Measurements from ENCODE around the gene ANKS1A. TPM values are rescaled to one million over a fixed set of nuclear protein-coding genes. Genes with fewer than 3 reads are reported as not detected.

The ANKS1A gene
- total RNA-seq, 2 experiments from 2014 or later, result 6.4 to 6.9 TPM

- Histone ChIP-seq H3K4me3 (ENCODE audit: low read length) (no peak overlapping the region), H3K9me3 (ENCODE audit: control insufficient read depth in 1 of 2, insufficient read depth in 1 of 2, low read length in 2 of 2) (no peaks in the 10 kb centered on the region), H3K27ac (ENCODE audit: low read depth in 1 of 2, low read length in 2 of 2) (no peak overlapping the region), H3K27me3 (ENCODE audit: control insufficient read depth in 1 of 2, insufficient read depth in 2 of 2, low read length in 2 of 2) (no peaks in the 10 kb centered on the region), H3K4me1 (ENCODE audit: insufficient read depth, low read length) (no peaks in the 10 kb centered on the region), H3K36me3 (ENCODE audit: insufficient read depth, low read length) (peaks cover 19% of the 10 kb centered on the region)
- intact Hi-C loops (cut with DNase I, micrococcal nuclease), result no loop called here
- ChIA-PET POLR2A (no interaction called here), CTCF (no interaction called here)
- H3K27me3 Mint-ChIP-seq, result no peaks in the 10 kb centered on the region
- no peak for ATAC-seq (ENCODE audit: poor library complexity)
- H3K27ac Mint-ChIP-seq, result no peak overlapping the region
- H3K4me1 Mint-ChIP-seq (ENCODE audit: low read depth), result no peaks in the 10 kb centered on the region
- H3K9me3 Mint-ChIP-seq, result no peaks in the 10 kb centered on the region
- TF ChIP-seq CTCF (IDR thresholded peaks at IDR 0.05), result no peak
- H3K4me3 Mint-ChIP-seq, result no peak overlapping the region
- H3K36me3 Mint-ChIP-seq (ENCODE audit: low read depth), result peaks cover 38% of the 10 kb centered on the region
- no peak for DNase-seq
Observed at GRCh38 chr6:35019171-35019570, 130.1 kb downstream of the ANKS1A start.

GRCh38 chr6:35019831-35020230 lies 130.8 kb downstream of the ANKS1A start:
- no peaks in the 10 kb centered on the region for H3K4me1 Mint-ChIP-seq (ENCODE audit: low read depth)

GRCh38 chr6:35021004-35021403 lies 131.9 kb downstream of the ANKS1A start:
- intact Hi-C loops (cut with DNase I, micrococcal nuclease), result no loop called here
- Histone ChIP-seq H3K9me3 (ENCODE audit: control insufficient read depth in 1 of 2, insufficient read depth in 1 of 2, low read length in 2 of 2) (no peaks in the 10 kb centered on the region), H3K4me1 (ENCODE audit: insufficient read depth, low read length) (no peaks in the 10 kb centered on the region), H3K27ac (ENCODE audit: low read depth in 1 of 2, low read length in 2 of 2) (no peak overlapping the region), H3K36me3 (ENCODE audit: insufficient read depth, low read length) (peaks cover 19% of the 10 kb centered on the region), H3K4me3 (ENCODE audit: low read length) (no peak overlapping the region), H3K27me3 (ENCODE audit: control insufficient read depth in 1 of 2, insufficient read depth in 2 of 2, low read length in 2 of 2) (no peaks in the 10 kb centered on the region)
- no peak for TF ChIP-seq CTCF (IDR thresholded peaks at IDR 0.05)
- CTCF ChIA-PET, result interaction anchor here (0.8 kb wide), 1 partner anchor 119 kb away, joined by 3 read pairs; no protein-coding TSS in a partner anchor
- H3K4me3 Mint-ChIP-seq, result no peak overlapping the region
- H3K27ac Mint-ChIP-seq, result no peak overlapping the region
- DNase-seq (no peak), ATAC-seq (ENCODE audit: poor library complexity) (no peak)
- H3K9me3 Mint-ChIP-seq, result no peaks in the 10 kb centered on the region
- POLR2A ChIA-PET, result no interaction called here
- peaks cover 5% of the 10 kb centered on the region for H3K4me1 Mint-ChIP-seq (ENCODE audit: low read depth)
- peaks cover 44% of the 10 kb centered on the region for H3K36me3 Mint-ChIP-seq (ENCODE audit: low read depth)
- no peaks in the 10 kb centered on the region for H3K27me3 Mint-ChIP-seq

More at GRCh38 chr6:35019831-35020230, 130.8 kb downstream of the ANKS1A start:
- DNase-seq (no peak), ATAC-seq (ENCODE audit: poor library complexity) (no peak)
- Histone ChIP-seq H3K4me3 (ENCODE audit: low read length) (no peak overlapping the region), H3K27ac (ENCODE audit: low read depth in 1 of 2, low read length in 2 of 2) (no peak overlapping the region), H3K4me1 (ENCODE audit: insufficient read depth, low read length) (no peaks in the 10 kb centered on the region), H3K36me3 (ENCODE audit: insufficient read depth, low read length) (peaks cover 19% of the 10 kb centered on the region), H3K27me3 (ENCODE audit: control insufficient read depth in 1 of 2, insufficient read depth in 2 of 2, low read length in 2 of 2) (no peaks in the 10 kb centered on the region), H3K9me3 (ENCODE audit: control insufficient read depth in 1 of 2, insufficient read depth in 1 of 2, low read length in 2 of 2) (no peaks in the 10 kb centered on the region)
- Mint-ChIP-seq H3K27ac (no peak overlapping the region), H3K4me3 (no peak overlapping the region), H3K36me3 (ENCODE audit: low read depth) (peaks cover 38% of the 10 kb centered on the region), H3K27me3 (no peaks in the 10 kb centered on the region), H3K9me3 (no peaks in the 10 kb centered on the region)
- intact Hi-C loops (cut with DNase I, micrococcal nuclease), result no loop called here
- ChIA-PET CTCF (no interaction called here), POLR2A (no interaction called here)
- no peak for TF ChIP-seq CTCF (IDR thresholded peaks at IDR 0.05)
